DMS 273 treated with DMSO at 0.1 percent for 48 hours (cell line): ENCODE results near the gene CROCC.

Experiments
- DNase-seq: peaks from one replicate; lab custom pipeline; 2025; lab: John Stamatoyannopoulos, UW

CROCC gene

DNA sequence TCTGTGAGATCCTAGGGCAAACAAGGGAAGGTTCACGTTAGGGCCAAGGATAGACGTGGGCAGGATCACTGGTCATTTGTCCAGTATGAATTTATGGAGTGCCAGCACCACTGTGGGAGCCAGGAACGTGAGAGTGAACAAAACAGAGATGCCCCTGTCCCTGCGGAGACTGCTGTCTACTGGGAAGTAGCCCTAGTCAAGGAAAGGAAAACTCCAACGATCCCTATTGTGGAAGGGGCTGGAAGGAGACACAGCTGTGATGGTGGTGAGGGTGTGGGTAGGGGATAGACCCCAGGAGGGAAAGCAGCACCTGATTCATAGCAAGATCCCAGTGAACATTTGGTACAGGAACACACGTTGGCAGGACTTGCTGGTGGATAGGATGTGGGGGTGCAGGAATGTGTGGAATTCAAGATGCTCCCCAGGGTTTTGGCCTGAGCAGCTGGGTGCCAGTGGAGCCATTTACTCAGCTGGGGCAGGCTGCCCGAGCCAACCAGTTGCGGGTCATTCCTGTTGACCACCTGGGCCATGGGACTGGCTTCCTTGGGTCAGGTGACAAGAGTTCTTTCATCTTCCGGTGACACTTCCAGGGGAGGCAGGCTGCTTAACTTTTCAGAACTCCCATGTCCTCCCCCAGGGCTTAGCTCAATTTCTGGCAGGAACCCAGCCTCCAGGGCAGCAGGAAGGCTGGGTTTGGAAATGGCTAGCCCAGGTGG, 91.2 kb downstream of the CROCC start:
- DNase-seq: no peak

DNA sequence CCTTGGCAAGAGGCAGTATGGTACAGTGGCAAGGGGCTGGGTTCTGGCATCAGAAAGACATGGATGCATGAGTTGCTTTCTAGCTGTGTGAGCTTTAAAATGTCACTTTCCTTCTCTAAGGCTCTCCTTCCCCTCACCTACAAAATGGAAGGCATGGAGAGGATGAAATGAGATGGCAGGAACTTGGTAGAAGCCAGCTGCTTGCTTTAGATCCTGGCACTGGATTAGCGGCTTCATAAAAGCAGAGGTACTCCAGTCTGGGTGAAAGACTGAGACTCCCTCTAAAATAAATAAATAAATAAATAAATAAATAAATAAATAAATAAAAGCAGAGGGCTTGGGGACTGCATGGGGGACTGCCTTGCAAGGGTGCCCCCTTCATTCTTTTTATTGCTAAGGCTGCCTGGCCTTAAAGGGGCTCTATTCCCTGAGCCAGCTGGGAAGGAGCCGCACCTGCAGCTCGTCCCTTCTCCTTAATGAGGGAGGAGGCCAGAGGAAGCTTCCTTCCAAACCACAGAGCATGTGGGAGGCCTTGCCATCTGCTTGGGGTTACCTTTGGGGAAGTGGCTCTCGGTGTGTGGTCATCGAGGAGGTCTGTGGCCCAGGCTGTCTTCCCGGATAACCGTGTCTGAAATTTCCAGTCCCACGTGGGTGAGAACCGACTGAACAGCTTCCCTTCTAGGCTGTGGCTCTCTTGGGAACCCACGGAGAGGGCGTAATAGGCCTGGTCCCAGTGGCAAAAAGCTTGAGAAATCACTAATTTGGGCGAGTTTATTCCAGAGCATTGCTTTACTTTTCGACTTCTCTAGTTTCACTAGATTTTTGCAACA, 92.0 kb downstream of the CROCC start:
- DNase-seq: no peak

DNA sequence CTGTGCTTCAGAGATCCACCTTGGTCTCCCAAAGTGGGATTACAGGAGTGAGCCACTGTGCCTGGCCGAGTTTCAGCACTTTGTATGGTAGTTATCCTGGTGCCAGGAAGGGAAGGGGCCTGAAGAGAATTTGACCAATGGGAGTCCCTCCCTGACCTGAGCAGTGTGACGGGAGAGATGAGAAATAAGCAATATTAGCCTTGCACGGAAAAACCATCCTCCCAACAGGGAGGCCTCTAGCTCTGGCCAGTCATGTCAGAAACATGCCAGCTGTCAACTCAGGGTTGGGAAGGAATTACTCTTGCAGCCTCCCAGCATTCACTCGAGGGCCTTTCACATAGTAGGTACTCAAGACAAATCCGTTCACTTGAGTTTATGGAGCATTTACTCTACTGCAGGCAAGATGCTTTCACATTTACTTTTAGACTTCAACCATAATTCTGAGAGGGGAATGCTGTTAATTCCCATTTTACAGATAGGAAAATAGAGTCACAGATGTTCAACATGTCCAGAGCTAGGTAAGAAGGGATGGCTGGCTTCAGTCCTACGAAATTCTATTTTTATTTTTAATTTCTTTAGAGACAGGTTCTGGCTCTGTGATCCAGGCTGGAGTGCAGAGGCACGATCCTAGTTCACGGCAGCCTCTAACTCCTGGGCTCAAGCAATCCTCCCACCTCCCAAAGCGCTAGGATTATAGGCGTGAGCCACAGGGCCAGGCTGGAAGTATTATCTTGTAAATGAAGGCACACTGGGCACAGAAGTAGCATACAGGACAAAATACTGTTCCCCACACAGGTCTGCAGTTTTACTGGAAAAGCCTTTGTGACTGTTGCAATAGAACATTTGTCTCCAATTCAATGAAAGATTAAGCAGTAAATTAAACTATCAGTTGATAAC, 93.2 kb downstream of the CROCC start:
- no peak for DNase-seq

DNA sequence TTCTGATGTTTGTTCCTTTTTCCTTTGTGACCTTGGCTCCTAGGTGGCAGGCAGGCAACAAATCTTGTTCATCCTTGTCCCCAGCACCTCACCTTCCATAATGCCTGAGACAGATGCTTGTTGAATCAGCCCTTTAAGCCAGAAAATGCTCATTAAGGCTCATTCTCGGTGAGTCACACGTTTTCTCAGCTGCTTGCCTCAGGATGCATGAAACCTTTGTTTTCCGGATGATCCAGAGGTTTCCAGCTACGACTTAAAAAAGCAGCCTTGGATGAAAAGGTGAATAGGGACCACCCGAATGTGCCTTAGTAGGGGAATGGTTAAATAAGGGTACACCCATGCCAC, 94.6 kb downstream of the CROCC start:
- no peak for DNase-seq

DNA sequence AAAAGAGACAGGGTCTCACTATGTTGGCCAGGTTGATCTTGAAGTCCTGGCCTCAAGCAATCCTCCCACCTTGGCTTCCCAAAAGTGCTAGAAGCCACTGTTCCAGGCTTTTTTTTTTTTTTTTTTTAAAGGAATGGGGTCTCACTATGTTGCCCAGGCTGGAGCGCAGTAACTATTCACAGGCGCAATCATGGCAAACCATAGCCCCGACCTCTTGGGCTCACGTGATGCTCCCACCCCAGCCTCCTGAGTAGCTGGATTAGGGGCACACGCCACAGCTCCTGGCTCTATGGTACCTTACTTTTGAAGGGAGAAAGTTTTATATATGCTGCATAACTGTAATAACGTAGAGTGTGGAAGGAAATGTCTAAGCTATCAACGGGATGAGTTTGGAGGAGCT, 95.7 kb downstream of the CROCC start:
- no peak for DNase-seq

DNA sequence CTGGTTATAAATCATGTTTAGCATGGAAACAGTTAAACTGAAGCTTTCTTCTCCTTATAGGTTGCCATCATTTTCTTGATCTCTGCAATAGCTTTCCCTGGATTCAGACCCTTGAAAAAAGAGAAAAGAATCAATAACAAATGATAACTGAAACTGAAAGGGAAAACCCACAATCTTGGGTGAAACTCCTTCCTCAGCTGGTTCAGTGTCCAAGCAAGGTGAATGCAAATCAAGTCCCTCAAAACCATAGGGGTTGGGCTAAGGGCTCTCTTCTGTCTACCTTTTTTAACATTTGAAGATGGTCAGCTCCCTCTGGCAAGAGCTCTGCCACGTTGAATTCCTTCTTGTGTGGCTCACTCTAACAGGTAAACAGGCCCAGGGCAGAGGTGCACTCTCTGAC, 97.1 kb downstream of the CROCC start:
- no peak for DNase-seq

DNA sequence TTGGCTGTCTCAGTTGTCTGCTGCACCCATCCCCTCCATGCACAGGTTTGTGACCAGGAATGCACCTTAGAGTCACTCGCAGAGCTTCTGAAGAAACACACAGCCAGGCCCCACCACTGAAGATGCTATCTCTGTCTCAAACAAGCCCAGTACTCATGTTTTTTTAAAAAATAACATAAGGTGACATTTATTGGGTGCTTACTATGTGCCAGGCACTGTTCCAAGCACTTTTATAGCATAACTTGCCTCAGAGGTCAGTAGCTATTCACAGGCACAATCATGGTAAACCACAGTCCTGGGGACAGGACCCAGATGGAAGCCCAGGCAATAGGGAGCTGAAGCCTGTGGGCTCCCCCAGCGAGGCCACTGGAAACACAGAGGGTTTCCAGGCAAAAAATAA, 98.8 kb downstream of the CROCC start:
- DNase-seq: no peak

DNA sequence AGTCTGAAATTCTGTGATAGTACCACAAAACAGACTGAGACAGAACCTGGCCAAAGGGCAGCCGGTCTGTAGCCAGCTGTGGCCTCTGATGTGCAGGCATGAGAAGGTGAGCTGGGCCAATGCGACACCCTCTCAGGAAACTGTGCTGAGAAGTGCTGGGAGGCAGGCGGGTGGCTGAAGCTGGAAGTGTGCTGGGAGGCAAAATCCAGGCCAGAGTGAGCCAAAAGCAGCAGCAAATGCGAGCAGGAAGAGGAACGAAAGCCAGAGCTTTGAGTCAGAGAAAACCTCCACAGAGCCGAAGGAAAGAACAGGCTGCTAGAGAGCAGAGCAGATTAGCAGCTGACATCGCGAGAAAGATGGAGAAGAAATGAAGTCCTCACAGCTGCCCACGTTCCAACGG, 100.2 kb downstream of the CROCC start:
- DNase-seq: no peak
